Endothelial cell of umbilical vein (primary cell): ENCODE data around the gene LY6G6C. TPM values are rescaled to one million over a fixed set of nuclear protein-coding genes. Genes with fewer than 3 reads are reported as not detected.

Experiments
- BruUV-seq: library from RNA; stranded (reverse); fragments of 400-500 nt; replicated peaks from 2 replicates; lab custom pipeline; 2021; lab: Mats Ljungman, UMichigan
- CTCF ChIA-PET: fragments of 300-600, 350-600 bp; sonication (Branson Sonifier 250); formaldehyde crosslinking; loops from one replicate; lab custom pipeline; 2021; ENCODE audit warnings: antibody characterized with exemption, inconsistent platforms; lab: Charles Lee
- POLR2A ChIA-PET: fragments of 300-600, 350-600 bp; sonication (Branson Sonifier 250); formaldehyde crosslinking; loops from one replicate; lab custom pipeline; 2021; ENCODE audit warnings: antibody characterized with exemption, inconsistent platforms; lab: Charles Lee
- DNase-seq: peaks from one replicate; pipeline ENCODE4 v3.0.0-alpha.2; 2011; ENCODE audit warnings: low read depth, low spot score
- FAIRE-seq: peaks from 2 replicates; lab custom pipeline; 2011; peaks lifted over from hg19 to GRCh38; lab: Jason Lieb, UNC
- H2AFZ ChIP-seq: 2 replicates; pipeline ENCODE4 v1.6.0; 2012; ENCODE audit warnings: low read depth, low read length, control low read depth, inconsistent platforms
- H3K27ac ChIP-seq: 2 replicates; pipeline ENCODE4 v1.5.1; 2011; ENCODE audit warnings: low read depth, mild to moderate bottlenecking, control low read depth, low read length, moderate library complexity; ENCODE audit not compliant: insufficient read depth
- H3K27me3 ChIP-seq, 2 experiments: 2 replicates each; pipeline versions ENCODE4 v1.6.0 to v1.6.1; 2011; ENCODE audit warnings: low read length in 2 of 2, mixed read lengths in 1 of 2; ENCODE audit not compliant: control insufficient read depth in 2 of 2, insufficient read depth in 2 of 2
- H3K36me3 ChIP-seq, 2 experiments: 2 replicates in 1 of 2; 3 replicates in 1 of 2; pipeline ENCODE4 v1.5.1; 2011; ENCODE audit warnings: low read length in 2 of 2, mild to moderate bottlenecking in 1 of 2, moderate library complexity in 1 of 2; ENCODE audit not compliant: control insufficient read depth in 2 of 2, insufficient read depth in 2 of 2; ENCODE audit errors: extremely low read depth in 1 of 2
- H3K4me1 ChIP-seq: 3 replicates; pipeline ENCODE4 v1.5.1; 2011; ENCODE audit warnings: mild to moderate bottlenecking, low read length; ENCODE audit not compliant: control insufficient read depth, insufficient read depth; ENCODE audit errors: extremely low read depth
- H3K4me2 ChIP-seq: 2 replicates; pipeline ENCODE4 v1.6.1; 2011; ENCODE audit warnings: low read length, control low read depth, mixed read lengths; ENCODE audit not compliant: insufficient read depth
- H3K4me3 ChIP-seq, 3 experiments: fragments of 200-600 bp in 1 of 3; sonication (generic), shearing (Covaris generic) in 1 of 3; replicated peaks in 1 of 3; 2 replicates each; pipeline ENCODE4 v1.5.1; 2011 to 2016; ENCODE audit warnings: control low read depth in 3 of 3, low read length in 3 of 3, mild to moderate bottlenecking in 2 of 3, inconsistent platforms in 1 of 3, low read depth in 1 of 3, moderate library complexity in 1 of 3; ENCODE audit not compliant: insufficient read depth in 1 of 3
- H3K79me2 ChIP-seq: 2 replicates; pipeline ENCODE4 v1.6.0; 2012; ENCODE audit warnings: low read length, inconsistent platforms; ENCODE audit not compliant: control insufficient read depth, insufficient read depth
- H3K9ac ChIP-seq: replicated peaks from 2 replicates; pipeline ENCODE3; 2011; ENCODE audit warnings: low read length, control low read depth; ENCODE audit not compliant: insufficient read depth; ENCODE audit errors: extremely low read depth
- H3K9me1 ChIP-seq: replicated peaks from 3 replicates; pipeline ENCODE4 v1.6.0; 2011; ENCODE audit warnings: mild to moderate bottlenecking, low read length; ENCODE audit not compliant: control insufficient read depth, insufficient read depth; ENCODE audit errors: extremely low read depth
- H3K9me3 ChIP-seq: replicated peaks from 2 replicates; pipeline ENCODE4 v1.5.1; 2012; ENCODE audit warnings: low read length, inconsistent platforms; ENCODE audit not compliant: control insufficient read depth, insufficient read depth
- H4K20me1 ChIP-seq: replicated peaks from 2 replicates; pipeline ENCODE3; 2011; ENCODE audit warnings: mild to moderate bottlenecking, low read length; ENCODE audit not compliant: control insufficient read depth, insufficient read depth; ENCODE audit errors: extremely low read depth
- CTCF ChIP-seq, 2 donors: IDR thresholded peaks; 1 replicate in 1 of 2; 2 replicates in 1 of 2; pipeline ENCODE4 v1.5.1; 2011; ENCODE audit warnings: low read length in 2 of 2, mild to moderate bottlenecking in 2 of 2, moderate library complexity in 2 of 2, control low read depth in 1 of 2, inconsistent platforms in 1 of 2, low read depth in 1 of 2; ENCODE audit not compliant: insufficient read depth in 1 of 2; ENCODE audit errors: extremely low read depth in 1 of 2
- EZH2 ChIP-seq: IDR thresholded peaks from 2 replicates; pipeline ENCODE4 v1.6.1; 2012; ENCODE audit warnings: borderline replicate concordance, low read depth, mild to moderate bottlenecking, moderate library complexity, low read length, inconsistent platforms; ENCODE audit not compliant: severe bottlenecking
- FOS ChIP-seq: IDR thresholded peaks from 2 replicates; pipeline ENCODE4 v1.6.1; 2011; ENCODE audit warnings: mild to moderate bottlenecking, low read length, moderate library complexity, borderline replicate concordance; ENCODE audit not compliant: insufficient read depth
- GATA2 ChIP-seq: IDR thresholded peaks from 2 replicates; pipeline ENCODE4 v1.7.0; 2011; ENCODE audit warnings: low read depth, mild to moderate bottlenecking, moderate library complexity, mixed read lengths, low read length; ENCODE audit not compliant: insufficient read length, insufficient read depth
- JUN ChIP-seq: IDR thresholded peaks from 2 replicates; pipeline ENCODE4 v1.6.1; 2011; ENCODE audit warnings: borderline replicate concordance, low read depth; ENCODE audit not compliant: insufficient read length, insufficient read depth
- MAX ChIP-seq: IDR thresholded peaks from 2 replicates; pipeline ENCODE4 v1.6.1; 2011; ENCODE audit not compliant: insufficient read depth, insufficient read length
- MYC ChIP-seq: IDR thresholded peaks from one replicate; pipeline ENCODE4 v1.6.1; 2011; ENCODE audit warnings: mild to moderate bottlenecking, low read depth, low read length
- POLR2A ChIP-seq: IDR thresholded peaks from 2 replicates; pipeline ENCODE4 v1.6.1; 2012; ENCODE audit warnings: low read depth, mild to moderate bottlenecking, control low read depth, low read length
- POLR2AphosphoS5 ChIP-seq: IDR thresholded peaks from 2 replicates; pipeline ENCODE4 v1.6.1; 2012; ENCODE audit warnings: low read depth, mild to moderate bottlenecking, control low read depth, low read length, moderate library complexity; ENCODE audit not compliant: insufficient read depth
- dilution Hi-C: fragments of 300-500 bp; cut with MboI; formaldehyde crosslinking; loops from one replicate; pipeline ENCODE4 v1.15.0; 2019; ENCODE audit warnings: low sequenced_read_pairs; ENCODE audit not compliant: extremely low pct_ligation_motif_present
- intact Hi-C: fragments of 100-400 bp; cut with micrococcal nuclease; formaldehyde crosslinking; loops from one replicate; pipeline ENCODE4 v1.10.0; 2022
- polyA plus RNA-seq, 4 experiments: library from polyadenylated mRNA; depleted of rRNA in 3 of 4; stranded (reverse) in 3 of 4; unstranded in 1 of 4; fragments of >200 nt; gene quantifications; 2 replicates each; pipeline versions ENCODE4 v1.2.1 to v1.2.3, GENCODE V29; 2011 to 2012; ENCODE audit warnings: missing spikeins in 1 of 4
- total RNA-seq: library from RNA; stranded (reverse); gene quantifications from 2 replicates; pipeline ENCODE4 v1.2.3, GENCODE V29; 2021

Gene LY6G6C
- total and polyA plus RNA-seq, 2 donors (not counting 3 experiments of a cell fraction or from before 2014, with no cell fraction given), result 0.33 TPM; not detected in 1

GRCh38 chr6:31692353-31692752 lies 29.2 kb downstream of the LY6G6C start:
- DNase-seq, result no peak
- no peak for FAIRE-seq
- H3K27me3 ChIP-seq, result no peaks in the 10 kb centered on the region
- H3K9ac ChIP-seq, result no peak overlapping the region
- no peaks in the 10 kb centered on the region for H3K79me2 ChIP-seq
- ChIA-PET CTCF (interaction anchor here (1.4 to 2.1 kb wide), 2 partner anchors 114 to 138 kb away, joined by 4 to 5 read pairs; partner anchors contain the start of gene LSM2), POLR2A (no interaction called here)
- dilution Hi-C loops, result no loop called here
- intact Hi-C loops, result no loop called here
- peaks cover 6 to 46% of the 10 kb centered on the region in 2 experiments for H3K36me3 ChIP-seq
- H3K9me1 ChIP-seq, result no peaks in the 10 kb centered on the region
- TF ChIP-seq MYC, result no peak
- no peak for TF ChIP-seq POLR2AphosphoS5
- no peak for TF ChIP-seq EZH2
- TF ChIP-seq GATA2, result no peak
- no peak for TF ChIP-seq CTCF (IDR thresholded peaks at IDR 0.05; ENCODE audit: extremely low read depth in 1 of 2, insufficient read depth in 1 of 2, low read depth in 1 of 2, low read length in 2 of 2)
- TF ChIP-seq MAX, result no peak
- no peak for TF ChIP-seq POLR2A
- no peak for TF ChIP-seq FOS
- no peak for TF ChIP-seq JUN
- no peaks in the 10 kb centered on the region for H3K9me3 ChIP-seq
- no peak overlapping the region for H3K27ac ChIP-seq
- peaks cover 10% of the 10 kb centered on the region for H3K4me1 ChIP-seq
- BruUV-seq, result no TSS peak
- H3K4me2 ChIP-seq, result no peak overlapping the region
- no peaks in the 10 kb centered on the region for H4K20me1 ChIP-seq
- H3K4me3 ChIP-seq, result no peak overlapping the region
- H2AFZ ChIP-seq, result no peak overlapping the region
